GM20431 (cell line): ENCODE data around the gene TRIM62.

Experiments used
- in situ Hi-C: fragments of 300-500 bp; cut with MseI, MboI; formaldehyde crosslinking; loops from one replicate; pipeline ENCODE4 v1.15.0; 2020; ENCODE audit warnings: low sequenced_read_pairs; ENCODE audit not compliant: unreplicated experiment

Gene TRIM62

DNA sequence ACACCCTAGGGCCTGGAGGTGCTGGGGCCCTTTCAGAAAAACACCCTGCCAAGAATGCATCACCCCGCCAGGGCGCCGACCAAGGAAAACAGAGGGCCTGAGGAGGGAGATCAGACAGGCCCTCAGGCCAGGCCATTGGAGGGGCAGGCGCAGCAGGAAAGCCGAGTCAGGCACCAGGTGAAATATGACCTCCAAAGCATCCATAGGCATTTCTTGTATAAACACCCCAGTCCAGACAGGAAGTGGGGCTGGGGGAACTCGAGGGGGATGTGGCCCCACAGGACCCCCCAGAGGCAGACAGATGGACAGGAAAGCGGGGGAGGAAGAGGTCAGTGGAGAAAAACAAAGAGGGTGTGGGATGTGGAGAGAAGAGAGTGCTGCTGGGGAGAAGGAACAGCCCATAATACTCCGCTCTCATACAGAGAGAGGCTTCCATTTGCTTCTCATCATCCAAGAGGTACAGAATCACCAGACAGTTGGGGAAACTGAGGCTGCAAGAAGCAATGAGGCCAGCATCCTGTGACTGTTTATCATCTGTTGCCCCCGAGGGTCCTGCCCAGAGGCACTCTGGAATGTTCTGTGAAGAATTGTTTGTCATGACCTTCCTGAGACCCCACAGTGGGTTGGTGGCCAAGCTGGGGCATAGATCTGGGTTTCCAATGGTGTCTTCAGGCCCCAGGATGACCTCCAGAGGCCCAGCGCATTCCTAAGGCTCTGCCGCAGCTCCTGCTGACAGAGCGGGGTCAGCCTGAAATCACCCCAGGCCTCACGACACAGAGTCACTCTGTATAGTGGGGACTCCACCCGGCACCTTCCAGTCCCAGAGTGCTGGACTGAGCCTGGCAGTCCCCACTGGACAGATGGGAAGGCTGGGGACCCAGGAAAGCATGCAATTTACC is 18.0 kb downstream of the TRIM62 start:
- in situ Hi-C loops, result no loop called here

DNA sequence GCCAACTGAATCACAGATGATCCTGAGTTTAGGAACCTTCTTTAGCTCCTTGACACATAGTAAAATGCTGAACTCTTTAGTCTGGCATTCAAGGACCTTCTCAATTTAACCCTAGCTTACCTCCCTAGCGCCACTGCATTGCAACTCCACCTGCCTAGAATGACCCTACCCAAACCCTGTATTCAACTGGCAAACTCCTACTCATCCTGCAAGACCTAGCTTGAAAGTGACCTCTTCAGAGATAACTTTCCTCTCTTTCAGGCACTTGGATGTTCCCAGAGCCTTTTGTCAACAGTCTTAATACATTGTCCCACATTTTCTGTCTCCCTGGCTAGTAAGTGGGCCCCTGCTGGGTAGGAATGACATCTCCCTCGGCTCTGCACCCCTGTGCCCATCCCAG is 19.7 kb downstream of the TRIM62 start:
- in situ Hi-C loops, result no loop called here

DNA sequence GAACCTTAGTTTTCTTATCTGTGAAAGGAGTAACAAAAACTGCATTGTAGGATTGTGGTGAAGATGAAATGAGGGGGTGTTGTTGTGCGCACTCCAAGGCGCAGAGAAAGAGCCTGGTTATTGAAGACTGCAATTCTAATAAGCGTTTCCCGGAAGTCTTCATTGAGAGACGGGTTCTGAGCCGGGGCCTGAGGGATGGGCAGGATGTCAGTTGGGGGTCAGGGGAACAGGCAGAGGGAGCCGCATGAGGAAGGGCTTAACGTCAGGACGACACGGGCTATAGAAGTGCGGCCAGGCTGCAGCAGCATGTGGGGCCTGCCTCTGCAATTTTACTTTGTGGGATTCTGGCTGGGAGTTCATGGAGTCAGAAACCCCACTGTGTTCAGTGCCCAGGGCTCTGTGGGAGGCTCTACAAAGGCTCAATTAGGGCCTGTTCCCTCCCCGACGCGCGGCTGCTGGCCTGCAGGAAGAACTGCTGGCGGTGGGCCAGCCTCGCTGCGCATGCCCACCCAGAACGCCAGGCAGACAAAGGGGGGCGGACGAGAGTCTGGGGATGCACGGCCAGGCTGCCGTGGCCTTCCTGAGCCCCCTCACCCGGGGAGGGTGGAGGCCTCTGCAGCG is 20.7 kb downstream of the TRIM62 start:
- in situ Hi-C loops, result no loop called here

DNA sequence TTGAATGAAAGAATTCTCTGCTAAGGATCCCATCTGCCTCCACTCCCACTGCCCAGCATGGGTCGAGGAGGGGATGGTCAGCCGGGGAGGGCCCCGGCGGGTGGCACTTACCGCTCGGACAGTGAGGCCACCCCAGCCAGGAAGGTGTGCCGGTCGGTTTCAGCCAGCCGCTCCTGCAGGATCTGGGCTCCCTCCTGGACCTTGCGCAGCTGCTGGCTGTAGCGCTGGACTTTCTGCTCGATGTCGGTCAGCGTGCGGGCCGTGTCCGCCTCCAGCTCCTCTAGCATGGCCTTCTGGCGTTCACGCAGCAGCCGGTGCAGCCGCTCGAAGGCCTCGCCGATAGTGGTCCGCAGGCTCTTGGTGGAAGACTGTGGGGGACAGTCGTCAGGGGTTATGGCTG is 22.3 kb downstream of the TRIM62 start:
- in situ Hi-C loops, result no loop called here

DNA sequence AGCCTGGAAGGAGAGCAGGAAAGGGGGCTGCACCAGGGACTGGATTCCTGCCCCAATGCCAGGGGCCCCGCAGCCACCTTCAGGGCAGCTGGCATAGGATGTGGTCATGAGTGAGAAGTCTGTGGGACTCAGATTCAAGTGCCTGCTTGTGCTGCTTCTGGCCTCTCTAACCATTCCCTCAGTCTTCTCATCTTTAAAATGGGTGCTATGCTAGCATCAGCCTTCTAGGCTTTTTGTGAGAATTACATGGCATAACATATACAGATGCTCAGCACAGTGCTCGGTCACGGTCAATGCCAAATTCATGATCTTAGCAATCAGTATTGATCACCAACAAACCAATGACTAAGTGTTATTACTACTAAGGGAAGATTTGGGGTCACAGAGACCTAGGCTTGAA is 23.5 kb downstream of the TRIM62 start:
- in situ Hi-C loops, result no loop called here

DNA sequence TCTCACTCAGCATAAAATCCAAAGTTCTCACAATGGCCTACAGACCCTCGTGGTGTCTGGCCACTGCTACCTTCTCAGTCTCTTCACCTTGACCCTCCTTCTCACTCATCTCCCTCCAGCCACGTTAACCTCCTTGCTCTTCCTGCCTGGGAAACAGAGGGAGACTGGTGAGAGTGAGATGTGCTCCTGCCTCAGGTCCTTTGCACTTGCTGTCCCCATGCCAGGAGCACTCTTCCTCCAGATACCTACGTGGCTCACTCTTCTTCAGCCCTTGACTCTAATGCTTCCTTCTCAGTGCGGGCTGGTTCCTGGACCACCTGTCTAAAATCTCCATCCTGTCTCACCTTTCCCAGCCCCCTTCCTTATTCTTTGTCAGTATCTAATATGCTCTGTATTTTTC is 24.7 kb downstream of the TRIM62 start:
- in situ Hi-C loops, result no loop called here

DNA sequence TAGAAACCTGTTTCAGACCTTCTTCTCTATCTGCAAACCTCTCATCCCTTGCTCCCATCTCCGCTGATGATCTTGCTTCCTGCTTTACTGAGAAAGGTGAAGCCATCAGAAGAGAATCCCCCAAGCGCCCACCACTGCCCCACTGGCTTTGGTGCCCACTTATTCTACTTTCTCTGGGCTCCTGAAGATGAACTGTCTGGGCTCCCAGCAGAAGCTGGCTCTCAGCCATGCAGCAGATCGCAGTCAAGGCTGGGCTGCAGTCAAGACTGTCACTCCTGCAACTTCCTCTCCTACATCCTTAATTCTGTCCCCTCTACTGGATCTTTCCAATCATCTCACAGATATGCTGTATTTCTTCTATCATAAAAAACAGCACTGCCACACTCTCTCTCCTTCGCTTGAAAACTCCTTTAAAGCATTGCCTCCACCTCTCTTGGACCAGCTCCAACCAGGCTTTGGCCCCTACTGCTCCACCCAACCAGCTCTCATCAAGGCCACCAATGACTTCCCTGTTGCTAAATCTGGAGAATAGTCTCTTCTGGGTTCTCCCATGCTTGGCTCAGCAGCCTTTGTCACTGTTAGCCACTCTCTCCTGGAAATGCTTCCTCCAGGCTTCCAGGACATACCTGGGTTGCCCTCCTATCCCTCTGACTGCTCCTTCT is 25.8 kb downstream of the TRIM62 start:
- in situ Hi-C loops, result no loop called here

DNA sequence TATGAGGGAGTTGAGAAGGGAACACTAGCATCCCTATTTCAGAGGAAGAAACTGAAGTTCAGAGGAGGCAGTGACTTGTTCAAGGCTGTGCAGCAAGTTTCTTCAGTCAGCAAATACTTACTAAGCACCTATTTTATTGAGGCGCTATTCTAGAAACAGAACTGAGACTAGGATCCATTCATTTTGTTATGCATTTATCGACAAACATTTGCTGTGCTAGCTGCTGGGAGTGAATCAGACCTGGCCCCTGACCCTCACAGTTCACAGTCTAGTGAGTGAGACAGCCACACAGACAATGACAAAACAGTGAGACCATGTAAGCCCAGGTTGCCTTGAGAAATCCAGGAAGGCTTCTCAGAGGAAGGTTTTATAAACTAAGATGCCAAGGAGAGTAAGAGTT is 28.2 kb downstream of the TRIM62 start:
- in situ Hi-C loops, result no loop called here

DNA sequence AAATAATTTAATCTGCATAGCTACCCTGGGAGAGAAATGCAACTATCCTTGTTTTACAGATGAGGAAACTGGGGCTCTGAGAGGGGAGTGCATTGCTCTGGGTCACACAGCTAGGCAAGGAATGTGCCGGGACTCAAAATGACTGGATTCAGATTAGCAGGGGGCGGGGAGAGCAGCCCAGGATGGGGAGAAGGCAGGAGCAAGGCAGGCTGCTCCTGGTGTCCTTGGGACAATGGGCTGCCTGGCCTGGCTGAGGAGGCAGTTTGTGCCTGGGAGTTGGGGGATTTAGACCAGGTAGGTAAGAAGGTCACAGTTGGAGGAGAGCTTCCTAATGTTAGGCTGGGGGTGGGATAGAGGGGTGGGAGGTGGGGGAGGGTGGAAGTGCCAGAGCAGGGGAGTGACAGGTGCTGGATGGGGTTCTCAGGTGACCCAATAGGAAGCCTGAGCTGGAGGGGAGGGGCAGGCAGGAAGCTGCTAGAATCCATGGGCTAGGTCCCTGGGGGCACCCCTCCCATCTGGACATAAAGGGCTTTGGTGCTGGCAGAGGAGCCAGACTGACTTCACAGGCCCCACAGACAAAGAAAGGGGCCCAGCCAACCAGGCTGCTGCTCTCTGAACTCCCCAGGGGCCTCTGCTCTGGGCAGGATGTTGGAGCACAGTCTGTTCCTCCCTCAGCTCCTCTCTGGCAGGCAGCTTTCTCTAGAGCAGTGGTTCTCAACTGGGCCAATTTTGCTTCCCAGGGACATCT is 29.0 kb downstream of the TRIM62 start:
- in situ Hi-C loops, result no loop called here

DNA sequence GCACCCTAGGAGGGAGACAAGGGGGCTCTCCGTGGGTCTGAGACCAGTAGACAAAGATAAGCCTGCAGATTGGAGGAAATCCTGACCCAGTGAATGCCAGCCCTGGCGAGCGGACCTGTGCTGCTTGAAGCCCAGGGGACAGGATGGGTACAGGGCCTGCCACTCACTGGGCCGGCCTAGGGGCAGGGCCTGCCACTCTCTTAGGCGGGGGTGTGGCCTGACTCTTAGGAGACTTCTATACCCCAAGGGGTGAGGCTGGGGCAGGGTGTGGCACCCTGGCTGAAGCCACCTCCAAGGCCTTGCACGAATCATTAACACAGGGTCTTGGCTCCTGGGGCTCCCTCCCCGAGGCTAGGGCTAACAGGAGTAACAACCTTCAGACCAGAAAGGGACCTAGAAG is 30.7 kb downstream of the TRIM62 start:
- in situ Hi-C loops, result no loop called here

DNA sequence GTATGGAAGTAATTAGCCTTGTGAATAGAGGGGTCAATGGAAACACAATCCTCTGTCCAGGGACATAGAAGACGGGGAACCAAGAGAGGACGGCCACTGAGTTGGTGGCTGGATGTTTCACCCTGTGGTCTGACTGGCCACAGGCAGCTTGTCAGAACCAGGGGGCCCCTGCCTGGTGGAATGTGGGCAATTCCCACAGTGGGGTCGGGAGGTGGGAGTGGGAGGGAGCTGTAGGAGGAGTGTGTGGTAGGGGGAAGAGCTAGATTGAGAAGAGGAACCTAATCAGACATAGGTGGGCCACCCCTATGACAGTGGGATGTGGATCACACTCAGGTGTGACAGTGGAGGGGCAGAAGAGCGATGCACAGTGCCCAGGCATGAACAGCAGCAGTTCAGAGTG is 31.3 kb downstream of the TRIM62 start:
- in situ Hi-C loops, result no loop called here

DNA sequence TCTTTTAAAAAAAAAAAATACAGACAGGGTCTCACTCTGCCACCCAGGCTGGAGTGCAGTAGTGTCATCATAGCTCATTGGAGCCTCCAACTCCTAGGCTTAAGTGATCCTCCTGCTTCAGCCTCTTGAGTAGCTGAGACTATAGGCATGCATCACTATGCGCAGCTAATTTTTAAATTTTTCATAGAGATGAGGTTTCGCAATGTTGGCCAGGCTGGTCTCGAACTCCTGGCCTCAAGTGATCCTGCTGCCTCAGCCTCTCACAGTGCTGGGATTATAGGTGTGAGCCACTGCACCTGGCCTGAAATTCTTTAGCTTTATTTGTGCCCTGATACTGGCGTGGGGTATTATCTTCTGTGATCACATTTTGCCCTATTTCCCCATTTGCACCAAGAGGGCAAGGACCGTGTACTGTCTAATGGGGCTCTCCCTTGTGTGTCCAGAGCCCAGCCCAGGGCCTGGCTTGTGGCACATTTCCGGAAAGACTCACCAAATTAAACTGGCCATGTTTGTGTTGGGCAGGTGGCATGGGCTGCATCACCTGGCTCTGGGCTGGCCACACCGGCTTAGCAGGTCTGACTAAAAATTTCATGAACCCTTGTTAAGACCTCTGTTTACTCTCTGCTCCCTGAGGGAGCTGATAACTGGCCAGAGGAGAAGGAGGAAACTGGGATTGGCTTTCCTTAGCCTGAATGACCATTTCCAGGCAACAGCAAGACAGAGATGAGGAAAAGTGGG is 32.2 kb downstream of the TRIM62 start:
- in situ Hi-C loops, result no loop called here

DNA sequence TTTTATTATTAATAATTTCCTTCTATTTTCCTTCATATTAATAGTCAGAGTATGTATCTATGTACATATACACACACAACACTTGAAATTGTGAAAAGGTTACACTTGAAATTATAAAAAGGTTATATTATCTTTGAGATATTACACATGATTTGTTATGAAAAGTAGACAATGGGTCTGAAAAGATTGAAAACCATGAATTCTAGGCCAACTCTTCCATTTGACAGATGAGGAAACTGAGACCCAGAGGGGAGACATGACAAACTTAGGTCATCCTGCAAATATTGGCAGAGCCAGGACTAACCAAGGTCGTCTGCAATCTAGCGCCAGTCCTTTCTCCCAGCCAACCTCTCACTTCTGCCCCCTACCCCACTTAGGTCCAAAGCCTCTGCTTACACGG is 33.2 kb downstream of the TRIM62 start:
- in situ Hi-C loops, result no loop called here

DNA sequence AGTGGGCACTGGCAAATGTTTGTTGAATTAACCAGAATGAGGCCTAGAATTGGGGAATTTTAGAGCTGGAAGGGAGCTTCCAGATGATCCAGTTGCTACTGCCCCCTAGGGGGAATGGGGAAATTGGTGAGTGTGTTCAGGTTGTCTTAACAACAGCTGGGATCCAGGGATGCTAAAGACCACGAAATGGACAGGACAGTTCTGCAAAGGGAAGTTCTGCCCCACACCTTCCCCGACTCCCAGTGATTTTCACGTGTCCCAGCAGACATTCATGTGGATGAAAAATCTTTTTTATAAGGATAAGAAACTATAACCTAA is 33.9 kb downstream of the TRIM62 start:
- in situ Hi-C loops, result no loop called here

DNA sequence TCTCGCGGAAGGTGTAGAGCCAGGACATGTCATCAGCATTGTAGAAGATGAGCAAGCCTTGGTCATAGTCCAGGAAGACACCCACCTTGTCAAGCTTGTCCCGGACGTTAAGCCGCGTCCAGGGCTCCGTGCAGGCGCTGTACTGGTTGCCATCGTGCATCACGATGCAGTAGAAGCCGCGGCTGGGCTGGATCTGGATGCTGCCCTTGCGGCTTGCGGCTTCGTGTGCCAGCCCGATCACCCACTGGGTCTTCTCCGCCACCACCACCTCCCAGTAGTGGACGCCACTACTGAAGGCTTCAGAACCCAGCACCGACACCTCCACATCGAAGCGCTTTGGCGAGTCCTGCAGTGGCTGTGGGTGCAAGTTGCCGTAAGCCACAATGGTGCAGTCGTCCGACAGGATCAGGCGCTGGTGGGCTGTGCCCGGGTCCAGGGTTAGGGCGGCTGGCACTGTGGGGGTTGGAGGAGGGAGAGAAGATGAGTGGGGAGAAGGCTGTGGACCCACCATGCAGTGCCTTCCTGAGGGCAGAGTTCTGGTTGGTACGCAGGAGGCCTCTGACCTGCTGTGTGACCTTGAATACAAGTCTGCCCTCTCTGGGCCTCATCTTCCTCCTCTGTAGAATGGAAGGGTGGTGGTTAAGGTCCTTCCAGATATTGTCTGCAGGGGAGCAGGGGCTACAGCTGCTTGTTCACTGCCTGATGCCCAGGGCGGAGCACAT is 34.4 kb downstream of the TRIM62 start:
- in situ Hi-C loops, result no loop called here

DNA sequence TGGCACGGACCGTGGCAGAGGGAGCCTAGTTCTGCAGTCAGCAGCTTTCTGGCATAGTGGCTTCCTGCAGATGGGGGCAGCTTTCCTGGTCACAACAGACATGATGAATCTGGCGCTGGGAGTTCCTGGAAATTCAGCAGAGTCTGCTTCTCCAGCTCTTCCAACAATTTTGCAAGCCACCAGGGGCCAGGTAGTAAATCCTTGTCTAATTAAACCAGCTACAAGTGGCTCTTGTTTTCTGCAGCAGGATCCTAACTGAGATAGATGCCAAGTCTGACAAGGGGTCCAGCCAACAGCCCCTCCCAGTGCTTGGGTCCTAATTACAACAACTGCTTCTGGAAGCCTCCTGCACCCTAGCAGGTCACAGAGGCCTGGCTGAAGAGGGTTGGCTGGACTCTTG is 35.8 kb downstream of the TRIM62 start:
- in situ Hi-C loops, result no loop called here

DNA sequence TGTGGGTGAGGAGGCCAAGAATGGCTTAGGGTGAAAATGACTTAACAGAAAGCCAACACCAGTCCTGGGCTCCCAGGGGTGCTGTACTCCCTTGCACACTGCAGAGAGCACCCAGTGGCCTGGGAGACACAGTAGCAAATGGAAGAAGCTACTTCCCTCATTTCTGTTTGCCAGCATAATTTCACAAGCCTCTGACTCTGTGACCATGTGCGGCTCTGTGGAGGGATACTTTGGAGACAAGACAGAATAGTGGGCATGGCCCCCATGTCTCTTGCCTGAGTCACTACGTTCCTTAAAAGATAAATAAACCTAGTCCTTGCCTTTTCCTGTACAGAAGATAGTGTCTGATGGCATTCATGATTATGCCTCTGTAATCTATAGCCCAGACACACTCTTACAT is 38.1 kb downstream of the TRIM62 start:
- in situ Hi-C loops, result no loop called here

DNA sequence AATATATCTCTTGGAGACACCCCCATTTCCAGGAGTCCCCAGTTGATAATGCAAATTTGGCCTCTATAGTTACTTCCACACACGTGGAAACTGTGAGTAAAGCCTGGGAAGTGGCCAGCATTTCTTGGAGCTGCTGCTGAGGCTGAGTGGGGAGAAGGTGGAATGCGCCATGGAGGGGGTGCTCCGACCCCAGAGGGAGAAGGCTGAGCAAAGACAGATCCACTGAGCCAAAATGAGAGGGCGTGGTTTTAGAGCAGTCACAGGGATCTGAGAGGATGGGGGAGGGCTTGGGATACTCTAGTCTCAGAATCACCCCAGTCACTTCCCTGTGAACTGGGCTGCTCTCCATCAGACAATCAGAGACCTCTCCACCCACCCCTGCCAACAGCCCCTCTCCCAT is 38.7 kb downstream of the TRIM62 start:
- in situ Hi-C loops, result no loop called here

DNA sequence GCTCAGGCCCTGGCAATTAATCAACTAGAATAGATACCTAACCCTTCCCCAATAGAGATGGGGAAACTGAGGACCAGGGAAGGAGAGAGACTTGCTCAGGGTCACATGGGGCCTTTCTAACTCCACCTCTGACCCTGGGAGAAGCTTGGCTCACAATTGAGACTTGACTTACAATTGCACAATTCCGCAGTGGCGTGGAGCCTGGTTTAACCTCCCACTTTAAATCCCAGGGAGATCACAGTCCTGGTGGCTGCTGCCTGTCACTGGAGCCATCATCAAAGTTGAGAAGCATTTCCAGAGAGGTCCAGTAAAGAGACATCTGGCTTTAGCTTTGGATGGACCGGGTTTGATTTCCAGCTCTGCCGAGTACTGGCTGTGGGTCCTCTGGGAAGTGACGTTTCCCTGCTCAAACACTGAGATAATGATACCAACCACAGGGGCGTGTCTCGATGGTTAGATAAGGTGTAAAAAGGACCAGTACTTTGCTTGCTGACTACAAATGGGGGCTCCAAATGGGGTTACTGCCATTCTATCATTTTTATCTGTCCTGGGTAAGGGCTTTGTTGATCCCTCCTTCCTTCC is 39.3 kb downstream of the TRIM62 start:
- in situ Hi-C loops, result no loop called here
